ENCODE data around the gene VAX1.

- no peak for TF ChIP-seq CTCF (conservative IDR thresholded peaks at IDR 0.05 in 1 of 2, IDR thresholded peaks at IDR 0.05 in 1 of 2; ENCODE audit: low read depth in 1 of 2, low read length in 2 of 2)
- no peak for TF ChIP-seq EZH2 (IDR thresholded peaks at IDR 0.05; ENCODE audit: low read length, missing control alignments)
These were observed 51.5 kb downstream of the VAX1 start for GRCh38 chr10:117086546-117086945.

All from fibroblast of lung (primary cell).